EL (cell line): ENCODE results near the gene LRRC18.
A peak's percentile ranks its signal among the peaks of the same experiment; 100 is the strongest.

Source experiments
- DNase-seq: peaks from one replicate; pipeline ENCODE4 v3.0.0-alpha.2; 2016

The LRRC18 gene

DNA sequence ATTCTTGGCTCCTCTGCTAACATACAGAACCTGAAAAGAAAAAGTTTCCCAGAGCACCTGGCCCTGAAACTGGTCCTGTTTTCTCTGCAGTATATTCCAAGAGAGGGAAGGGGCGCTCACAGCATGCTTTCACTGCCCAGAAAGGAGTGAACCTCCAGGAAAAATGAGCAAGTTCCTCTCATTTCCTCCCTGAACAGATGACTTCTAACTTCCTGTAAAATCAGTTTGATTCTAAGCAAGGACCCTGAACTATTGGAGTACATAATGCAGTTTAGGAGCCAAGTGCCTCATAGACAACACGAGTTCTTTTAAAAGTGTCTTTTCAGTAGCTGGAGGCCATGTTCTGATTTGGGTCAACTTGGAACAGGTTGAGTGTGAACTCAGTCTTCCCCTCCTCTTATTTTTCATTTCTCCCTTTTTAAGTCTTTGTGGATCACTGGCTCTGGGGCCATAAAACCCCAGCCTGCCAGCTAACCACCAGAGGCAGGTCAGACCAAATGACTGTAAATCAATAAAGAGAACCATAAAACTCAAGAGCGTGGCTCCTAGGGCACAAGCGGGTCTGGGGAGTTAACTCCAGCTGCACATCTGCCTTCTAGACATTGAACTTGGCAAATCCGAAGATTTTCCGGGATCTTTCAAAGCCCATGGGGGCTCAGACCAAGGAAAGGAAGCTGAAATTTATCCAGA lies 5.9 kb upstream of the LRRC18 start:
- no peak for DNase-seq

DNA sequence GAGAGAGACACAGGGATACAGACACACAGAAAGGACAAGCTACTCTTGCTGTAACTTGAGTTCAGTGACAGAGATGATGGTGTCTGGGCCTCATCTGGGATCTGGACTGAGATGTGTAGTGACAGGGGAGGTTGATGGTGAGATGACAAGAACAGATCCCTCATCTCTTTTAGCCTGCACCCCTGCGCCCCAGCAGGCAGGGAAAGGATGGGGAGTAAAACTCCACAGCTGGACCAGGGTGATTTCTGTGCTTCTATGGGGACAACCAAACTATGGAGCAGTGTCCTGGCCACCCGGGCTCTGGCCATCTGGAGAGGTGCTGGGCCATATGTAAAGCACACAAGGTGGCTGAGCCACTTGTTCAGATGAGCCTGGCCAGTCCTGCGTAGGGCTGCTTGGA lies 4.5 kb upstream of the LRRC18 start:
- DNase-seq, result no peak

DNA sequence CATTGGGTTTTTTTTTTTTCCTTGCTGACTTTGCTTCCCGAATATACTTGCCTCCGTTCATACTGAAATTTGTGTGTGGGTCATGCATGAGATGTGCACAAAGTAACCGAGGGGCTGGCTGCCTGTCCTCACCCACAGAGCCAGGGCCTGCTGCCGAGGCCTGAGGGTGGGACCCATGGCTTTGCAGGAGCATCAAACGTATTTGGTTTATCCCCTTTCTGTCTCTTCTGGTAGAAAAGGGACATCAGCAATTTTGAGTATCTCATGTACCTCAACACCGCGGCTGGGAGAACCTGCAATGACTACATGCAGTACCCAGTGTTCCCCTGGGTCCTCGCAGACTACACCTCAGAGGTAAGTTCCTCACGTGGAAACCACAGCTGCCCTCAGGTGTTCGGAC lies 3.5 kb upstream of the LRRC18 start:
- DNase-seq, result no peak

DNA sequence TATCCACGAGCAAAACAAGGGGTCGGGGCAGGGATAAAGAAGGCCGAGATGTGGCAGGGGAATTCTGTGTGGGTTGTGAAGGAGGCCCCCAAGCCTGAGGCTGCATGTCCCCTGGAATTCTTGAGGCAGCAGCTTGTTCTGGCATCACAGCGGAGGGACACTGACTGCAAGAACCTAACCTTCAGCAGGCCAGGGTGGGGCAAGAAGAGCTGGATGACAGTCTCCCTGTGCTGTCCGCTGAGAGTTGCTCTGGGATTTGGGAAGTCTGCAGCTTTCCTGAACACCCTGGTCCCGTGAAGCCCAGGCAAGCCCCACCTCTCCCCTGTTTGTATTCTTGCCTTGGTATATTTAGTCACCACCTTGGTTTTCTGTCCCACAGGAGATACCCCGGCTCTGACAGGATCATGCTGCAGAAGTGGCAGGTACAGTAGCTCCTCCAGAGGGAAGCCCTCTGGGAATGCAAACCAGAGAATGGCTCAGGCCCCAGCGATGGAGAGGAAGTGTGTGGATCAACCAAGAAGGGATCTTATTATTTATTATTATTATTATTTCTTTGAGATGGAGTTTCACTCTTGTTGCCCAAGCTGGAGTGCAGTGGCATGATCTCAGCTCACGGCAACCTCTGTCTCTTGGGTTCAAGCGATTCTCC lies 1.9 kb upstream of the LRRC18 start:
- DNase-seq, result no peak

DNA sequence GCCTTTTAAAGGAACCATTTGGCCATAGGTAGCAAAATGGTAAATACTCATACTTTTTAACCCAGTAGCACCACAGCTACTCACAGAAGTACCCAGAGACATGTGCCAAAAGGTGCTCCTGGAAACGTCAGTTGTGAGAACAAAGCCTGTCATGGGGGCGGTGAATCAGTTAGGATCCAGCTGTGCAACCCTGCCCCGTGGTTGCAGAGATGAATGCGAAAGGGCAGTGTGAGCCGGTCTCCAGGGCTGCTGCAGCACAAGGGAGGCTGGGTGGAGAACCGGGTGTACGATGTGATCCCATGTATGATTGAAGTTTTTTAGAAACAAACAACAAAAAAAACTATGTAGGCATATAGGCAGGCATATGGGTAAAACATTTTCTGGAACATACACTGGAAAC lies 1.3 kb upstream of the LRRC18 start:
- DNase-seq, result no peak

DNA sequence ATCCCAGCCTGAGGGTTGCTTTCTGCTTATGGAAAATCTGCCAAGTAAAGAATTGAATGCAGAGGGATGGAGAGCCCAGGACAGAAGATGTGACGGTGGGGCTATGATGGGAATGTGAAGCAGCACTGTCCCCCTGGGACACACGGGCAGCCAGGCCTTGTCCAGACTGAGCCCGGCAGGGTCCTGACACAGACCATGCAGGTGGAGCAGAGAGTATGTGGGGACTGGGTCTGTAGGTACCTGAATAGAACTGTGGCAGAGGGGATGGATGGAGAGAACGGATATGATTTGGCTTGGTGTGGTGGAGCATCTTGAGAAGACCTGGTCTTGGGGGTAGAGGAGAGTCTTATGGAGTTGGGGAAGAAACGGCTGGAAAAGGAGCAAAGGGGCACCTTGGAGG lies 732 bp upstream of the LRRC18 start:
- no peak for DNase-seq

DNA sequence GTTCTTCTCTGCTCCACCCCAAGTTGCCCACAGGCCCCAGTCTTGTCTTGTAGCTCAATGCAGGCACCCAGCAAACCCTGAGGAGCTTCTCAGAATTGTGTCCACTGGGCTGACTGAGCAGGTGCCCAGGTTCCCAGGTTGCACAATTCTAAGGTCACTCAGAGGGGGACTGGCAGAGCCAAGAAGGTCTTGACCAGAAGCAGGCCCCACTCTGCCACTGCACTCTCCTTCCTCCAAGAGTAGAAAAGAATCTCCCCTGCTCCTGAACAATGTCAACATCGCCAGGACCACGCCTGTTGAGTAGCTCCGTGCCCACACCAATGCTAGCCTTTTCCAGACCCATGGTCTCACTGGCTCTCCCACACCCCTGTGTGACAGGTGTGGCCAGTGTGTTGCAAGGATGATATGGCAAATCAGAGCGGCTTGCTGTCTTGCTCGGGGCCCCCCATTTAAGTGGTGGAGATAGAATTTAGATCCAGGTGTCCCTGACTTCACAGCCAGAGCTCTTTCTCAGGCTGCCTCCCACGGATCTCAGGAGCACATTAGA lies 577 bp downstream of the LRRC18 start:
- no peak for DNase-seq

DNA sequence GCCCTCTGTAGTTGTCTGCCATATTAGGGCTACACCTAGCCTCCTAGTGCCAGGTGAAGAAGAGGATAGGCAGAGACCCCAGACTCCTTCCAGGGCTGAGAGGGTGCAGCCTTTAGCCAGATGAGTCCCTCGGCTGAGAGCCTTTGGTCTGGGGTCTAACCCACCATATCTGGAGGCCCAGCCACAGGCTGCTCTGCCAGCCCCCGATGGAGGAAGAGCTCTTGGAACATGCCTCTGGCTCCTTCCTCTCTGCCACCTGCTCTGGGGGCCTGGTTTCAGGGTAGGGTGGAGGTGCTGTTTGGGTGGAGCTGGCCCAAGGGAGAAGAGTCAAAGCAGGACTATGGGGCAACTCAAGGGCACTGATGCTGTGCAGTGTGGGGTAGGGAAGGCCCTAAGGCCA lies 1.4 kb downstream of the LRRC18 start:
- DNase-seq, result no peak

DNA sequence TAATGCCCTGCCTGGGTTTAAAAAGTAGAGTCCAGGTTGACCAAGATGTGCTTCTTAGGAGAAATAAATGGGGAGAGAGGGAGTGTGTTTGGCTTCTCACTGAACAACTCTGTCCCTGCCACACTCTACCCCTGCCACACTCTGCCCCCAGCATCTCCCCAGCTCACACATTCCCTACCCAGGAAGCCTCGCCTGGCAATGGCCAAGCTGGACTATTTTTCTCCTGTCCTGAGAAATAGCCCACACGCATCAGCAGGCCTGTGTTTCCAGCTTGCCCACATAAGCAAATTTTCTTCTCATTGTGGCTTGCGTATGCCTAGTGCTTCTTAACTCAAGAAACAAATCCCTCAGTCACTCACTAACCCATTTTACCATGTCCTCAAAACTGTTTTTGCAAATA lies 1.8 kb downstream of the LRRC18 start:
- no peak for DNase-seq

DNA sequence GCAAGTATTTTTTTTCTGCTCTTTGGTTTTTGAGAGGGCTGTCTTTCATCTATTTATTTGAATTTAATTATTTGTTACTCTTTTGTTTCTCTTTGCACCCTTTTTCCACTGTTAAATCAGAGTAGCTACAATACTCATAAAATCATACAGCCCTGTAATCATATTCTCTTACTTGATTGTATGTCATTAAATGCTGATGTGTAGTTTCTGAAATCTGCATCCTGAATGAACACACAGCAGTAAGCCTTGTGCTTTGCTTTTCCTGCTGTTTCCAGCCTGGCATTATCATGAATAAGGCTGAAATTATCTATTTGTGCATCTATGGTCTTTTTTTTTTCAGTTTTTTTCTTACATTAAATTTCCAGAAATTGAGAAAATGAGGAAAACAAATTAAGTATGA lies 4.1 kb downstream of the LRRC18 start:
- no peak for DNase-seq

DNA sequence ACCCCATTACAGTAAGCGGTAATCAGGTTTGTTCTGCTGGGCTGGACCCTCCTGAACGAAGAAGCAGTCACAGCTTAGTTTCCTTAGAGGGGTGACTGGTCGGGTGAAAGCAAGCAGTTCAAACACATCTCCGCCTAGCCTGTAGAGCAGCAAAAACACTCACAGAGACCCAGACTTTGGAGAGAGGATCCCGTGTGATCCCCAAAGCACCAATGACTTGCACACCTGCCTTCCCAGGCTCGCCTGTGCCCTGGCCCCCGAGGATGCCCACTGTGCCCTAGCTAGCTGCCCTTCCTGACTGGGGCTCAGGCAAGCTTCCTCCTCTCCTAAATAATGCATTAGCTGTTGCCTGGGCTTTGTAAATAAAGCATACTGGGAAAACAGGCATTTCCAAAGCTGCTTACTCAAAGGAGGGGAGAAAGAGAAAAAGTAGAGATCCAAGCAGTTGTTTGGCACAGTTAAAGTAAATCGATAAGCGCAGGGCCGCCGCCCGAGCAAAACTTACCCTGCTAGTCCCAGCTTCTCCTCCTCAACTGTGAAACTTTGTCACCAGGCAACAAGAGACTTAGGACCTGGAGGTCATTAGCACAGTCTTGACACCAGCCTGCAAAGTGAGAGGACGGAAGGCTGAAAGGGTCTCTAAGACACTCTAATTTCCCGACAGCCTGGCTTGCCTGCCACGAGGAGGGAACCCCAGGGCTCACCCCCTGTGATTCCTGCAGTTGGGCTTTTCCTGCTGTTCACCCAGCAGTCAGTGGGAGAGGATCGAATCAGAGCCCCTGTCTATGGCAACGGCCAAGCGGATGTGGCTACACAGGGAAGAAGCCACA lies 4.8 kb downstream of the LRRC18 start:
- DNase-seq, result no peak

DNA sequence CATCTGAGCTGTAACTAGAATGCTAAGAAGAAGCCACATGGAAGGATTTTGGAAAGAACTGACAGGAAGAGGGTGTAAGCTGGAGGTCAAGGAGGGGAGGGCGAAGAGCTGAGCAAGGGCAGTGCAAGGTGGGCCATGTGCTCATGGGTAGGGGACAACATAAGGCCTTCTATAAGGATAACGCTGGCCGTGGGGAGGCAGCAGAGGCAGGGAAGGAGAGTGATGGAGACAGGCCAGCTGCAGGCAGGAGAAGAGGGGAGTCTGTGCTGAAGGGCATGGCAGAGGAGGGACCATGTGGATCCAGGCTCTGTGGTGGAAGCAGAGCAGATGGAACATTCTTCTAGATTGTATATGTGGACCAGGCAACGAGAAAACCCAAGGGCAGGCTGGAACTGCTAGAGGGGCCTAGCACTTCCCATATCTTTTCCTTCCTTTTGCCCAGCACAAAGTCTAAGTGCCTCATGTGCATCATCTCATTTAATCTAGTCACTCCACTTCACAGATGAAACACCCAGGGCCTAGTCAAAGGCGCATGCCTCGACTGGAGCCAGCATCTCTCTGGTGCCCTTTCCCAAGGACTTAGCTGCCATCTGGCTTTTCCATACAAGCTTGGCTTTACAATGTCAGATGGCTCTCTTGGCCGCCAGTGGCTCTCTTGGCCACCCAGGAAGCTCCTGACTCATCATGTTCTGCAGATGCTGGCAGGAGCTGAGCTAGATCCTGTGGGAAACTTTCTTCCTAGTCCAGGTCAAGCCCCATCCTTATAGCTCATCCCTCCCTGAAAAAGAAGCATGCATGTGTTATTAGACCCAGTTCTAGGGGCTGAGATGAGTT lies 6.6 kb downstream of the LRRC18 start:
- DNase-seq, result peak; percentile 12

DNA sequence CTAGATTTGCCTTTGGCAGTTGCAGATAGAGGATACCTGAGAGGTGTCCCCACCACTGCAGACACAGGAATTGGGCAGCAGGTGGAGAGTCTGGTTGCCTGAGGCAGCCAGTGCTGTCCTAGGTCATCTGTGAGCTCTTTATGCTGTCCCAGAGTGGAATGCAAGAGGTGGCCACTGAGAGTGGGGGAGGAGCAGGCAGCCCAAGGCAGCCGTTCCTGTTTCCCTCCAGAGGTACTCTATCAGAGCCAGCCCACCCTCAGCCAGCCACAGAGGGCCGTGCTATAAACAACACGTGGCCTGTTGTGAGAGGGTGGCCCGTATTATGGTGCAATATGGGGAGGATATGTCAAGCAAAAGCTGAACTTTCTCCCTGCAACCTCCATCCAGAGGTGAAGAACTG lies 8.5 kb downstream of the LRRC18 start:
- DNase-seq, result no peak

DNA sequence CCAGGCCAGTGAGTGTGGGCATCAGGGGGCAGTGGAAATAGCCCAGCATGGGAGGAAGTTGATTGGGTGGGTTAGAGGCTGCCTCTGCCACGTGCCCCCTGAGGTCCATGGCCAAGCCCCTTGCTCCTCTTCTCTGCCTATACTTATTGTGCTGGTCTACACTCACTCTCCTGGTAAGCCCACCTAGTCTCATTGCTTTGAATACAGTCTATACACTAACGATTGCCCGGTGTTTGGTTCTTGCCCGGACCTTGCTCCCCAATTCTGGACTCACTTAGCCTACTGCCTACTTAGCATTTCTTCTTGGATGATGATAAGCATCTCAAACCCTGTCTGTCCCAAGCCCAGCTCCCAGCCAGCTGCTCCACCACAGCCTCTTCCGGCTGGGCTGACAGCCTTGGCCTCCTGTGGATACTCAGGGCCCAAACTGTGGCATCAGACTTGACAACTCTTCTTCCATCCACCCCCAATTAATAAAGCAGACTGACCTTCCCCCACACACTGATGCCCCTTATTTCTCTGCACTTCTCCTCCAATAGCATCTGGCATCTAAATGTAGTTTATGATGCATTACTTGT lies 10.1 kb downstream of the LRRC18 start:
- DNase-seq, result no peak

DNA sequence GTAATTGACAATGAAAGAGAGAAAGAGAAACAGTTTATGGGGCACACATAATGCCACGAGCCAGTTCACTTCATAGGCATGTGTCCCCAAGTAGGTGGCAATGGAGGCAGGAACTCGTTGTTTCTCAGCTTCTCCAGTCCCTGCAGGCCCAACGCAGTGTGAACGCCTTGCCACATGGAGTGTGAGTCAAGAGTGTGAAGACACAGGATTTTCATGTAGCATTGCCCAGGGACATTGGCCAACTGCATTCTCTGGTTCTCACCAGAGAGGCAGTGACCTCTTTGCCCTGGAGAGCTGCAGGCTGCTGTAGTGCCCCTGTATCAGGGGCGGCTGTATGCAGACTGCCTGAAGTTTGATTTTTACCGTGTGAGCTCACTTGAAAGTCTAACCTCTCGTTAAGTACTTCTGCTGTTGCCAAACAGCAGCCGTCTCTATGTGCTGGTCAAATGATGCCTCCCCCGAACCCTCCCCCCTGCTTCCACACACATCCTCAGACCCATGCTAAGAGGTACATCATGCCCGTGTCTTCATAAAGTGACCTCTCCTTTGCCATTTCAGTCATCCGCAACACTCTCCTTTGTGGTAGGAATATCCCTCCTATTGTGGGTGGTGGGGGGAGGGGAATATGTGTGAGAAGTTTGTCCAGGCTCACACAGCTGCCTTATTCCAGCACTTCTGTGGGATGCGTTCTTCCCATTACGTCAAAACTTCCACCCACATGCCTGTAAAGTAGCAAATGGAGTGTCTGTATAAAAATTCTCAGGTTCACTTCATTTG lies 12.7 kb downstream of the LRRC18 start:
- DNase-seq, result no peak

DNA sequence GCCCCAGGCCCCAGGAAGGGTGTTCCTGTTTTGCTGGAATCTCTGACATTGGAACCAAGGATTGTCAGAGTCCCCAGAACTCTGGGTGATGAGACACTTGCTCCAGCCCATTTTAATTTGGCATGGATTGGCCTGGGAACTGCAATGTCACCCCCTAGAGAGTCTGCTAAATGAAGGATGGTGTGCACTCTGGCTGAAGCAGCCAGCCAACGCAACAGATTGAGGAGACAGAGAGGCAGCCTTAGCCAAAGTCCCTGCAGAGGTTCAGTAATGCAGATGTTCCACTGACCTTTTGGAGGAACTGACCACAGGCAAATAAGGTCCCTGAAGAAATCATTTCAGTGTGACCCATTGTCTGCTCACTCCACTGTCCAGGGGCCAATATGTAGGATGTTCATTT lies 13.4 kb downstream of the LRRC18 start:
- DNase-seq, result no peak

DNA sequence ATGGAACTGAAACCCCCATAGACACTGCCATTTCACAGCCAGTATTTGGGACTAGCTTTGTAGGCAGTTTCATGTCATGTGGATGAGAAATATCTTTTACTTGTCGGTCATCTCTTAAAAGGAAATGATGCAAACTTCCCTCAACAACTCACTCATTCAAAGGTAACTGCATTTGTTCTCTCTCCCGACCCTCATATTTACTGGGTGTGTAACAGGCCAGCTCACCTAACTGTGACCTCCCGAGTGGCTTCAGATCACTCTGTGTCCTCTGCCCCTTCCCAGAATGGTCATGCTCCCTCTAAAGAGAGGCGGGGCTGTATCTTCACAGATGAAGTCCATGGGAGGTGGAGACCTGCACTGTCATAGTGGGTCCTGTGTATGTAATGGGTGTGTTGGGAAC lies 14.7 kb downstream of the LRRC18 start:
- DNase-seq, result no peak

DNA sequence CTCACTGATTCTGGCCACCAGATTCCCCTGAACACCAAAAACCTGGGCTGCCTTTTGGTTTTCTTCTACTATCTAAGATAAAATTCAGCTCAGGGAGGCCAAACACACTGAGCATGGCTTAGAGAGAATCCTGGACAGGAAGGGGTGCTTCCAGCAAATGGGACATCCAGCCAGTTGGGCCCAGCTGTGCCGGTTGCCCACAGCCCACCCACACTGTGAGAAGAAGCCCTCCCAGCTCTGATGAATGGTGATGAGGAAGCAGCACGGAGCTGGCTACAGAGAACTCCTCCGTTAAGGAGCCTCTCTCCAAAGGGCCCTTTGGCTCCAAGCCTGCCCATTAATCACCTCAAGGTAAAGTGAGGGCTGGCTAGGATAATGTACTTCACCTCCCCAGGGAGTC lies 15.9 kb downstream of the LRRC18 start:
- DNase-seq, result no peak

DNA sequence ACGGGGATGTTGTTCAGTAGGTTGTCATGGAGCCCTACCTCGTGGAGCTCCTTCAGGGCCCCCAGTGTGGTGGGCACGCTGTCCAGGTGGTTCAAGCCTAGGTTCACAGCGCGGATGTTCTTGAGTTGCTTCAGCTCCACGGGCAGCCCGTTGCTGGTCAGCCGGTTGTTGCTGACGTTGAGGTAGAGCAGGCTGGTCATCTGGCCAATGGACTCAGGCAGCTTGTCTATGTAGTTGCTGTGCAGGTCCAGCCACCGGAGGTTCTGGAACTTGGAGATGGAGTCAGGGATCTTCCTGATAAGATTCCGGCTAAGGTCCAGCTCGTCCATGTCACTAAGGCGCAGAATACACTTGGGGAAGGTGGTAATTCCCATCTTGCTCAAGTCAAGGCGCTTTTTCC lies 26.0 kb downstream of the LRRC18 start:
- DNase-seq, result no peak

DNA sequence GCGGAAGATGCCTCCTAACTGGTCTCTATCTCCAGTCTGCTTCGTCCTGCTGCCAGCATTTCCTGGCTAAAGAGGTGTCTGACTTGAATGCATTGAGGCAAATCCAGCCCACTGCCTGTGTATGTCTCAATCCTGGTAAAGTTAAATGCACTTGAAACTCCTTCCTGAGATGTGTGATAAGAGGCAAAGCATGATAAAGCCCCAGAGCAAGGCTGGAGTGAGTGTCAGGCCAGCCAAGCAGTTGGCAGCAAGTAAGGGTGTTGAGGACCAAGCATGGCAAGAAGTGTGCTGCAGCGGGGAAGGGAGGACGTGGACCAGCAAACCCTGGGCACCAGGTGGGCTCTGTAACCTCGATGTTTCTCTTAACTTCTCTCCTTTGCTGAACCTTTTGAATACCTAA lies 29.1 kb downstream of the LRRC18 start:
- DNase-seq, result no peak

DNA sequence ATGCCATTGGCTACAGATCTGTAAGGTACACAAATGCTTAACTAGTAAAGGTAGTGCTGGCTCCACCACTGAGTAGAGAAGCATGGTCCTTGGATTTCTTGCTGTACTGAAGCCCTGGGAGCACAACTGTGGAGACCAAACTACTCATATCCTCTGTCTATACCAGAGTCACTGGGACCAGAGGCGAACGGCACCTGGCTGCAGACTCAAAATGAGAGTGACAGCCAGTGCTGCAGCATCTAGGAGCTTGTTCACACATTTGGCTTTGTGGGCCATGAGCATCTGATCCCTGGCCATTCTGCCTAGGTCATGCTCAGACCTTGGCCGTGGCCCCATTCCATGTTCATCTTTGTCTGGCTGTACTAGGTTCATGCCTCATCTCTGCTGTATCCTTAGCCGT lies 31.9 kb downstream of the LRRC18 start:
- no peak for DNase-seq

DNA sequence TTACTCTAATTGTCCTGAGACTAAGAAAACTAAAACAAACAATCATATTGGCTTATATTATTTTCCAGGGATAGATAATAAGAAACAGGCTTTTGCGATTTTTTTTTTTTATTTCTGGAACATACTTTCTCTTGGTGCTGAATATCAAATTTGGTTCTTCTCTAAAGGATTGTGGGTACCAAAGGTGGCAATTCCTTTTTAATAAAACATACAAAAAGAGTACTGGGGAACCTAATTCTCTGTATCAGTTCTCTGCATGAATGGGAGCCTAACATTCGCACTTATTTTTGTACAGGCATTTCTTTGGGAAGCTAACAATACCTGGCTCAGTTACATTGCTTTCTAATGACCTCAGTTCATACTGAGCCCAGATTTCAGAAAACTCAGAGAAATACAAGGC lies 32.8 kb downstream of the LRRC18 start:
- no peak for DNase-seq
